GM10248 (cell line): ENCODE measurements around the gene GAK.

Source experiments
- CTCF ChIA-PET: fragments of 300-600 bp; sonication (Branson Sonifier 250); formaldehyde crosslinking; extraction: SDS; loops from one replicate; lab custom pipeline; 2021; ENCODE audit warnings: antibody characterized with exemption; lab: Yijun Ruan, JAX
- POLR2A ChIA-PET: fragments of 350-650 bp; sonication (Branson Sonifier 250); formaldehyde crosslinking; extraction: SDS; loops from one replicate; lab custom pipeline; 2020; ENCODE audit warnings: antibody characterized with exemption; lab: Yijun Ruan, JAX
- DNase-seq: peaks from one replicate; pipeline ENCODE4 v3.0.0; 2012; ENCODE audit errors: extremely low spot score
- CTCF ChIP-seq: IDR thresholded peaks from 2 replicates; pipeline ENCODE4 v1.5.1; 2012; ENCODE audit warnings: mild to moderate bottlenecking, low read depth; ENCODE audit errors: extremely low read depth, missing control alignments, control extremely low read depth

Gene GAK

GRCh38 chr4:825063-825970 lies 106.8 kb downstream of the GAK start:
- TF ChIP-seq CTCF, result no peak
- ChIA-PET CTCF (no interaction called here), POLR2A (no interaction called here)
- no peak for DNase-seq

- TF ChIP-seq CTCF, result no peak
- DNase-seq, result no peak
- POLR2A ChIA-PET, result no interaction called here
- CTCF ChIA-PET, result no interaction called here
Observed at GRCh38 chr4:824461-825062, 107.6 kb downstream of the GAK start.

- no peak for TF ChIP-seq CTCF
- DNase-seq, result no peak
- ChIA-PET POLR2A (no interaction called here), CTCF (no interaction called here)
Observed at GRCh38 chr4:823761-824460, 108.2 kb downstream of the GAK start.

- DNase-seq, result no peak
- POLR2A ChIA-PET, result no interaction called here
- TF ChIP-seq CTCF, result no peak
- CTCF ChIA-PET, result no interaction called here
Observed at GRCh38 chr4:823176-823760, 108.8 kb downstream of the GAK start.

- ChIA-PET CTCF (no interaction called here), POLR2A (no interaction called here)
- TF ChIP-seq CTCF, result no peak
- DNase-seq, result no peak
Observed at GRCh38 chr4:822361-823175, 109.5 kb downstream of the GAK start.

- TF ChIP-seq CTCF, result no peak
- ChIA-PET CTCF (no interaction called here), POLR2A (no interaction called here)
- no peak for DNase-seq
Observed at GRCh38 chr4:821631-822030, 110.5 kb downstream of the GAK start.
